Glutamatergic neuron (in vitro differentiated cells): ENCODE measurements around the gene MKI67. TPM values are rescaled to one million over a fixed set of nuclear protein-coding genes. Genes with fewer than 3 reads are reported as not detected.

ENCODE experiments used
- DNase-seq: peaks from one replicate; pipeline ENCODE4 v3.0.0; 2022
- H3K27ac Mint-ChIP-seq: one replicate; pipeline ENCODE4 v1.8.0; 2020; ENCODE audit warnings: mild to moderate bottlenecking, mixed read lengths, inconsistent platforms; ENCODE audit not compliant: unreplicated experiment
- H3K27me3 Mint-ChIP-seq: one replicate; pipeline ENCODE4 v1.8.0; 2020; ENCODE audit warnings: mild to moderate bottlenecking, moderate library complexity, mixed read lengths, inconsistent platforms; ENCODE audit not compliant: unreplicated experiment
- H3K36me3 Mint-ChIP-seq: one replicate; pipeline ENCODE4 v1.8.0; 2020; ENCODE audit warnings: mild to moderate bottlenecking, mixed read lengths, inconsistent platforms; ENCODE audit not compliant: unreplicated experiment
- H3K4me1 Mint-ChIP-seq: one replicate; pipeline ENCODE4 v1.8.0; 2020; ENCODE audit warnings: mild to moderate bottlenecking, low read depth, mixed read lengths, inconsistent platforms; ENCODE audit not compliant: unreplicated experiment
- H3K4me3 Mint-ChIP-seq: one replicate; pipeline ENCODE4 v1.8.0; 2020; ENCODE audit warnings: mild to moderate bottlenecking, mixed read lengths, inconsistent platforms; ENCODE audit not compliant: unreplicated experiment
- H3K9me3 Mint-ChIP-seq: one replicate; pipeline ENCODE4 v1.8.0; 2020; ENCODE audit warnings: mild to moderate bottlenecking, moderate library complexity, mixed read lengths, inconsistent platforms; ENCODE audit not compliant: unreplicated experiment
- total RNA-seq: library from RNA; stranded (reverse); fragmentation: NEBNext Ultra II Directional; extraction: Animal tissue kit (Norgen Biotek cat#: 25700); gene quantifications from one replicate; pipeline ENCODE4 v1.2.1, GENCODE V29; 2021; ENCODE audit not compliant: unreplicated experiment
- TF ChIP-seq, protein P1 (sequence below): fragments of 200-600 bp; sonication (generic); IDR thresholded peaks from one replicate; pipeline ENCODE4 v1.5.0; 2021; ENCODE audit not compliant: partially characterized antibody, unreplicated experiment

MKI67 gene
- total RNA-seq, 1 donor from 2014 or later, result 14.7 TPM

DNA sequence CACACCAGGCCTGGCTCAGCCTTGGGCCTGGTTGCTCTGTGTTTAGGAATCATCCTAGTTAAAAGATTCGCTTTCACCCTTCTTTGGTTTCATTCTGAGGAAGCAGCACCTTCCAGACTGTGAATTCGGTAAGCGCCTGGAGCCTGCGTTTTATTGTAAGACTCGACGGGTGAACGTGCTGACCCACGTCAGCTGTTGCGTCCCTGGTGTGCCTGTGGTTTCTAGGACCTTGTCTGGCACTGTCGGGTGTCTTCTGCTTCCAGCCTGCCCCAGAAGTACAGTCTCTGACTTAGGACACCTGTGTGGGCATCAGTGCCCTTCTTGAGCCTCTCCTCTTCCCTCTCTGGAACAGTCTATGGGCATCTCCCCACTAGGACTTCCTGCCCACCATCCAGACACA, 26.3 kb downstream of the MKI67 start:
- Mint-ChIP-seq H3K36me3 (peaks cover 4% of the 10 kb centered on the region), H3K4me1 (no peaks in the 10 kb centered on the region), H3K27ac (no peak overlapping the region), H3K4me3 (no peak overlapping the region), H3K9me3 (no peaks in the 10 kb centered on the region), H3K27me3 (no peaks in the 10 kb centered on the region)
- no peak for DNase-seq
- TF ChIP-seq, protein P1, sequence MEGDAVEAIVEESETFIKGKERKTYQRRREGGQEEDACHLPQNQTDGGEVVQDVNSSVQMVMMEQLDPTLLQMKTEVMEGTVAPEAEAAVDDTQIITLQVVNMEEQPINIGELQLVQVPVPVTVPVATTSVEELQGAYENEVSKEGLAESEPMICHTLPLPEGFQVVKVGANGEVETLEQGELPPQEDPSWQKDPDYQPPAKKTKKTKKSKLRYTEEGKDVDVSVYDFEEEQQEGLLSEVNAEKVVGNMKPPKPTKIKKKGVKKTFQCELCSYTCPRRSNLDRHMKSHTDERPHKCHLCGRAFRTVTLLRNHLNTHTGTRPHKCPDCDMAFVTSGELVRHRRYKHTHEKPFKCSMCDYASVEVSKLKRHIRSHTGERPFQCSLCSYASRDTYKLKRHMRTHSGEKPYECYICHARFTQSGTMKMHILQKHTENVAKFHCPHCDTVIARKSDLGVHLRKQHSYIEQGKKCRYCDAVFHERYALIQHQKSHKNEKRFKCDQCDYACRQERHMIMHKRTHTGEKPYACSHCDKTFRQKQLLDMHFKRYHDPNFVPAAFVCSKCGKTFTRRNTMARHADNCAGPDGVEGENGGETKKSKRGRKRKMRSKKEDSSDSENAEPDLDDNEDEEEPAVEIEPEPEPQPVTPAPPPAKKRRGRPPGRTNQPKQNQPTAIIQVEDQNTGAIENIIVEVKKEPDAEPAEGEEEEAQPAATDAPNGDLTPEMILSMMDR, result no peak

- Mint-ChIP-seq H3K27ac (no peak overlapping the region), H3K4me3 (no peak overlapping the region), H3K9me3 (peaks cover 2% of the 10 kb centered on the region), H3K27me3 (no peaks in the 10 kb centered on the region), H3K4me1 (no peaks in the 10 kb centered on the region), H3K36me3 (peaks cover under 1% of the 10 kb centered on the region)
- no peak for DNase-seq
- TF ChIP-seq, protein P1, result no peak
These were observed 27.6 kb downstream of the MKI67 start for GRCh38 chr10:128098631-128099030.

DNA sequence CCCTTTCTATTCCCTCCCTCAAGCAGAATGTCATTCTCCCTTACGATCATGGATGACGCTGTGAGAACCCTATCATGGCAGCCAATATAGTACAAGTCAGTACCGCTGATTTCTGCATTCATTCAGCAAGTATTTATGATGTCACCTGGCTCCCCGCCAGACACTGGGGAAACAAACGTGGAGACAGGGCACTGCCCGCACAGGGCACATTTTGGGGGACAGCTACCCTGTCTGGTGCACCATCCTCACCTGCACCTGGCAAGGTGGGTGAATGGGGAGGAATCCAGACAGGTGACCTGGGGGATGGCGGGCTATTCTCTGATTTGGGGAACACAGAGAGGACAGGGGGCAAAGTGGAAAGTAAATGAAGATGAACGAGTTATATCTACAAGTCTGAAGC, 28.4 kb downstream of the MKI67 start:
- no peaks in the 10 kb centered on the region for H3K27me3 Mint-ChIP-seq
- no peak overlapping the region for H3K27ac Mint-ChIP-seq
- H3K36me3 Mint-ChIP-seq, result no peaks in the 10 kb centered on the region
- TF ChIP-seq, protein P1, result no peak
- DNase-seq, result no peak
- peaks cover 2% of the 10 kb centered on the region for H3K9me3 Mint-ChIP-seq
- H3K4me1 Mint-ChIP-seq, result no peaks in the 10 kb centered on the region
- H3K4me3 Mint-ChIP-seq, result no peak overlapping the region

GRCh38 chr10:128096486-128097199, 29.6 kb downstream of the MKI67 start:
- Mint-ChIP-seq H3K36me3 (no peaks in the 10 kb centered on the region), H3K4me3 (no peak overlapping the region), H3K27me3 (no peaks in the 10 kb centered on the region), H3K27ac (no peak overlapping the region), H3K4me1 (peaks cover 3% of the 10 kb centered on the region), H3K9me3 (peaks cover 2% of the 10 kb centered on the region)
- TF ChIP-seq, protein P1, result no peak
- no peak for DNase-seq

DNA sequence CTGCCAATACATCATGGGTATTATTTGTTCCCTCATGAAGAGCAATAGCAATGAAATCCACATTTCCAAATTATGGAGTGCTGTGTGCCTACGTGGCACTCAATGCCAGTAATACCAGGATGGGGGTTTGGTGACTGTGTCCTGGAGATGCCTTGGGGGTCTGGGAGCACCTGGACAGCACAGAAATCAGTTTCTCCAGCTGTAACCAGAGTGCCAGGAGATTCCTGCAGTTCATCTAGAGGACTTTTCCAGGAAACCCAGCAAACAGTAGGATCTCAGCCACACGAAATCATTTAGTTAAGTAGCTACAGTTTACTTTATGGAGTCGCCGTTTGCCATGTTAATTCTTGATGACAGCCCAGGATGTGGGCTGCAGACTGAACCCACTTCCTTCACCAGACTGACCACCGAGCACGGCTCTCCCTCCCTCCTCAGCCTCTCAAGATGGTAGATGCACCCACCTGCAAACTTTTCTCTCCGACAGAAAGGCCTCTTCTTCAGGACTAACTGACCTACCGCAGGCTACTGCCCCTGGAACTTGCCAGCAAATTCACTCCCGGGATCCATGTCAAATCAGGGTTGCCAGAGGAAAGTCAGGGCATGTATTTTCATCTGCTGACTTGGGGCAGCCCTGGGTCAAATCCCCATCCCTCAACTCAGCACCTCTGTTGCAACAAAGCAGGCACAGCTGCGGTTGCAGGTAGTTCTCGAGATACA, 30.3 kb downstream of the MKI67 start:
- Mint-ChIP-seq H3K27ac (no peak overlapping the region), H3K9me3 (peaks cover 2% of the 10 kb centered on the region), H3K27me3 (no peaks in the 10 kb centered on the region), H3K36me3 (no peaks in the 10 kb centered on the region), H3K4me3 (no peak overlapping the region), H3K4me1 (peaks cover 3% of the 10 kb centered on the region)
- no peak for DNase-seq
- TF ChIP-seq, protein P1, result no peak
